ENCODE results near the gene ZACN. TPM values are rescaled to one million over a fixed set of nuclear protein-coding genes. Genes with fewer than 3 reads are reported as not detected.

The ZACN gene
- total and polyA plus RNA-seq, 9 donors = 0.10 to 1.1 (median 0.43) TPM; not detected in 5

GRCh38 chr17:76124582-76125390, 45.8 kb downstream of the ZACN start:
- Histone ChIP-seq H3K4me3 (no peak overlapping the region), H3K27ac (no peak overlapping the region), H3K9me3 (no peaks in the 10 kb centered on the region), H3K4me1 (ENCODE audit: insufficient read depth) (peaks cover 2% of the 10 kb centered on the region), H3K36me3 (no peaks in the 10 kb centered on the region), H3K27me3 (no peaks in the 10 kb centered on the region)
- intact Hi-C loops (cut with DNase I) = loop anchor here in 2 of 4 donors (5.0 to 10.0 kb wide), 4 partner anchors 58 to 173 kb away; no protein-coding TSS in a partner anchor
- no peak for TF ChIP-seq EP300 (IDR thresholded peaks at IDR 0.05)
- TF ChIP-seq CTCF (IDR thresholded peaks at IDR 0.05) = no peak
- TF ChIP-seq POLR2A (IDR thresholded peaks at IDR 0.05) = no peak
- WGBS, 3 donors = 84 to 85% (median 85%) methylated on average over 21 to 22 of the region's 22 CpGs
- no peak for DNase-seq

- Histone ChIP-seq H3K36me3 (no peaks in the 10 kb centered on the region), H3K4me3 (no peak overlapping the region), H3K4me1 (ENCODE audit: insufficient read depth) (peaks cover 2% of the 10 kb centered on the region), H3K27me3 (no peaks in the 10 kb centered on the region), H3K27ac (no peak overlapping the region), H3K9me3 (no peaks in the 10 kb centered on the region)
- intact Hi-C loops (cut with DNase I) = loop anchor here in 1 of 4 donors (10.0 kb wide), 1 partner anchor 59 kb away; no protein-coding TSS in a partner anchor
- DNase-seq = no peak
- WGBS, 3 donors = 87 to 91% (median 87%) methylated on average over 5 of the region's 5 CpGs
- TF ChIP-seq EP300 (IDR thresholded peaks at IDR 0.05) (no peak), CTCF (IDR thresholded peaks at IDR 0.05) (no peak), POLR2A (IDR thresholded peaks at IDR 0.05) (no peak)
These were observed 46.4 kb downstream of the ZACN start for GRCh38 chr17:76125391-76125675.

GRCh38 chr17:76125922-76126321, 46.9 kb downstream of the ZACN start:
- H3K27ac ChIP-seq = no peak overlapping the region
- WGBS, 3 donors = 92 to 100% (median 95%) methylated on average over 1 of the region's 1 CpG
- TF ChIP-seq CTCF (IDR thresholded peaks at IDR 0.05) (no peak), POLR2A (IDR thresholded peaks at IDR 0.05) (no peak), EP300 (IDR thresholded peaks at IDR 0.05) (no peak)
- H3K27me3 ChIP-seq = no peaks in the 10 kb centered on the region
- no peak for DNase-seq
- no peaks in the 10 kb centered on the region for H3K36me3 ChIP-seq
- H3K9me3 ChIP-seq = no peaks in the 10 kb centered on the region
- no peak overlapping the region for H3K4me3 ChIP-seq
- H3K4me1 ChIP-seq (ENCODE audit: insufficient read depth) = peaks cover 2% of the 10 kb centered on the region
- intact Hi-C loops (cut with DNase I) = loop anchor here in 1 of 4 donors (10.0 kb wide), 1 partner anchor 59 kb away; no protein-coding TSS in a partner anchor

- Histone ChIP-seq H3K4me1 (ENCODE audit: insufficient read depth) (no peaks in the 10 kb centered on the region), H3K27me3 (no peaks in the 10 kb centered on the region), H3K9me3 (no peaks in the 10 kb centered on the region), H3K4me3 (no peak overlapping the region), H3K36me3 (no peaks in the 10 kb centered on the region), H3K27ac (no peak overlapping the region)
- intact Hi-C loops (cut with DNase I) = no loop called here
- WGBS, 3 donors = 51 to 71% (median 61%) methylated on average over 12 to 13 of the region's 13 CpGs
- no peak for TF ChIP-seq EP300 (IDR thresholded peaks at IDR 0.05)
- no peak for TF ChIP-seq CTCF (IDR thresholded peaks at IDR 0.05)
- TF ChIP-seq POLR2A (IDR thresholded peaks at IDR 0.05) = no peak
- no peak for DNase-seq
These were observed 51.5 kb downstream of the ZACN start for GRCh38 chr17:76130473-76130872.

Data from ovary (tissue), 9 donors.